ENCODE results near the gene THSD7B. TPM values are rescaled to one million over a fixed set of nuclear protein-coding genes. Genes with fewer than 3 reads are reported as not detected.

The THSD7B gene
- total RNA-seq, 1 donor from 2014 or later: 9.4 TPM

GRCh38 chr2:137210039-137210438 is 444.7 kb downstream of the THSD7B start:
- ATAC-seq (no peak), DNase-seq (ENCODE audit: low spot score) (no peak)
- intact Hi-C loops (cut with DNase I): no loop called here

DNA sequence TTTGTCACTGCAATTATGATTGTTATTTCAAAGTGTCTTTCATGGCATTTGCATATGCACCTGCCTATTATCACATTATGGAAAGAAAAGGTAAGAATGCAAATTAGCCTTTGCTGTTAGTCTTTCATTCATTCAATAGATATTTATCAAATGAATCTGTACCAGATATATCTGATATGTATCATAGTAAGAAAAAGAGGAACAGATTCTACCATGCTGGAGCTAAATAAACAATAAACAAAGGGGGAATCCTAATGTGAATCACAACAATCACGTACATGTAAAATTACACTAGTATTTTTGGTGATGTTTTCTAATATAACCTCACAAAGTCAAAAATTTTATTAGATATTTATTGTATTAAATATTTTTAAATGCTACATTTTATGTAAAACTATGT is 446.4 kb downstream of the THSD7B start:
- no peak for ATAC-seq
- DNase-seq (ENCODE audit: low spot score): no peak
- intact Hi-C loops (cut with DNase I): no loop called here

DNA sequence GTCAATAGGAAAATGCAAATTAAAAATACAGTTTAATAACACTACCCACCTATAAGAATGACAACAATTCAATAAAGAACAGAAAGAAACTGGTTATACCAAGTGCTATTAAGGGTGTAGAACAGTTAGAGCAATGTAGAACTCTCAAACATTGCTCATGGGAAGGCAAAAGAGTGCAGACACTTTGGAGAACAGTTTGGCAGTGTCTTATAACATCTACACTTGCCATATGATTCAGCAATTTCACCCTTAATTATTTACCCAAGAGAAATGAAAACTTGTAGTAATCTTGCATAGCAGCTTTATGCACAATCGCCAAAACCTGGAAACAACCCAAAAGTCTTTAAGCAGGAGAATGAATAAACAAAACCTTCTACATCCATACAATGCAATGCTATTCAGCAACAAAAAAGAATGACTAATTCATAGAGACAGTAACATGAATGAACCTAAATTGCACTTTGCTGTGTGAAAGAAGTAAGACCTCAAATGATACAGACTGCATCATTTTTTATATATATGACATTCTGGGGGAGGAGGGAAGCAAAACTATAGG is 455.2 kb downstream of the THSD7B start:
- intact Hi-C loops (cut with DNase I): no loop called here
- ATAC-seq (no peak), DNase-seq (ENCODE audit: low spot score) (no peak)

DNA sequence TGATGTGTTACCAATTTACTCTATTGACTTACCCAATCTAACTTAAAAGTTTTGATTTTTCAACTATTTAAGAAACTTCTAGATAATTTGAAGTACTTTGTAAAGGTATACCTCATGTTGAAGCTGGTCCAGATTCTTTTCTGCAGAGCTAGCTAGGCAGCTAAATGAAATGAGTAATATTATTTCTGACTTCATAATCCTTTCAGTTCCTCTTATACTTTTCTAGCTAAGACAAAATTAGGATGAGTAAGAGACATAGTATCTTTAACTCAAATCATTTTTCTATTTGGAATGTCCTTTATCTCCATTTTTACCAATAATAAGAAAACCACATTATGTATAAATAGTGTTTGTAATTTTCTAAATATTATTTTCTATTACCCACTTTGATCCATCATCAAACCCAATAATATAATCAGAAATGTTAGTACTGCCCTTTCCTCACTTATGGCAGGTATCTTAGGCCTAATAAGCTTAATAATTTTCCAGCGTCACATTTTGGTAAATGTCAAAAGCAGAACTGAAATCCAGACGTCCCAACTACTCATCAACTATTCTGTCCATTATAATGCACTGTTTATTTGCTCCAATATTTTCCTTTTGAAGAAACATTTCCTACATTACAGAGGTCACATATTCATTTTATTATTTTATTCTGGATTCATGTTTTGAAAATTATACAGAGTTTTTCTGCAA is 456.6 kb downstream of the THSD7B start:
- ATAC-seq: no peak
- intact Hi-C loops (cut with DNase I): no loop called here
- no peak for DNase-seq (ENCODE audit: low spot score)

- intact Hi-C loops (cut with DNase I): no loop called here
- ATAC-seq (no peak), DNase-seq (ENCODE audit: low spot score) (no peak)
Observed at GRCh38 chr2:137223722-137224121, 458.4 kb downstream of the THSD7B start.

- no peak for ATAC-seq
- no peak for DNase-seq (ENCODE audit: low spot score)
- intact Hi-C loops (cut with DNase I): no loop called here
Observed at GRCh38 chr2:137228566-137228965, 463.2 kb downstream of the THSD7B start.

GRCh38 chr2:137229834-137230233 is 464.5 kb downstream of the THSD7B start:
- ATAC-seq (no peak), DNase-seq (ENCODE audit: low spot score) (no peak)
- intact Hi-C loops (cut with DNase I): no loop called here

DNA sequence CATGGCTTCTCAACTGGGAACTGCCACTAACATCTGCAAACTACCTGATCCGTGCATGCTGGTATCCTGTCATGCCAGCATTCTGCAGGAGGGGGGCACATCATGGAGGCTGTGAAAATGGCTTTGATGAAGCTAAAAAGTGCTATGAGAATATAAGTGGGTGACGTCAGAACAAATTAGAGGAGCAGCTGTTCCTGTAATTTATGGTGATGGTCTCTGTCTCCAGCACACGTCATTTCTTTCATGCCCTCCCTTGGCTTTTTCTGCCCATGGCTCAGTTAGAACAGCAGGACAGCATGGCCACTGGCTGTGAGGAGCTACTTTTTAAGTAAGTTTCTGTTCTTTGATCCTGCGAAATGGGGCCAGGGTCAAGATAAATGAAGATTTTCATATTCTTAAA is 466.3 kb downstream of the THSD7B start:
- intact Hi-C loops (cut with DNase I): no loop called here
- DNase-seq (ENCODE audit: low spot score): no peak
- ATAC-seq: no peak

- DNase-seq (ENCODE audit: low spot score): no peak
- intact Hi-C loops (cut with DNase I): no loop called here
- ATAC-seq: no peak
Observed at GRCh38 chr2:137232076-137232475, 466.7 kb downstream of the THSD7B start.

DNA sequence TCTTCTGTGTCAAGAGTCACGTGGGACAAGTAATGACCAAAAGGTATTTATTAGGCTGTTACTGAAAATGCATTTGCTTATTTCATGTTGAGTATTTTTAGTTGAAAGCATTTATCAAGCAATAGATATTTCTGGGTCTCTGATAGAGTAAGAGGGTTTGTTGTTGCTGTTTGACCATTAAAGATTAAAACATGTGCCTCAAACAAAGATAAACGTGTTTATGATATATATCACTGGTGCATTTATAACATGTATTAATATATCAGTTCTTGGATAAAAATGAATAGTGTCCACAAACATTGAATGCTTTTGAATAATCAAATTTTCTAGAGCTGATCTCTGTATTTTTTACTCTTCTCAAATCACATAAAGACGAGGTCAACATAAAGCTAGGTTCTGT is 467.7 kb downstream of the THSD7B start:
- intact Hi-C loops (cut with DNase I): no loop called here
- no peak for ATAC-seq
- DNase-seq (ENCODE audit: low spot score): no peak

DNA sequence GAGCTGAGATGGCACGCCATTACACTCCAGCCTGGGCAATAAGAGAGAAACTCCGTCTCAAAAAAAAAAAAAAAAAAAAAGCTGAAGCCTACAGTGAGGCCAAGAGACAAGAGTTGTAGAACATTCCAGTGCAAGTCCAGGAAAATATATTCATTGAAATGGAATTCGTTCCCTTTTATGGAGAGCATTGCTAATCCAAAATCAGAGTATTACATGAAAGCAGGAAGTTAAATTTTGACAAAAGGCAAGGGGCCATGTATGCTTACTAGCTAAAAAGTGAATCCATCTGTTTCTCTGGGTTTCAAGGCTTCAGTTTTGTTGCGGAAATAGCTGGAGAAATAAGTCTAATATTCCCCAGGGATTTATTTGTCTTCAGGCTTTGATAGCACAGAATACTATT is 471.7 kb downstream of the THSD7B start:
- ATAC-seq (peak; percentile 45), DNase-seq (ENCODE audit: low spot score) (no peak)
- intact Hi-C loops (cut with DNase I): no loop called here

DNA sequence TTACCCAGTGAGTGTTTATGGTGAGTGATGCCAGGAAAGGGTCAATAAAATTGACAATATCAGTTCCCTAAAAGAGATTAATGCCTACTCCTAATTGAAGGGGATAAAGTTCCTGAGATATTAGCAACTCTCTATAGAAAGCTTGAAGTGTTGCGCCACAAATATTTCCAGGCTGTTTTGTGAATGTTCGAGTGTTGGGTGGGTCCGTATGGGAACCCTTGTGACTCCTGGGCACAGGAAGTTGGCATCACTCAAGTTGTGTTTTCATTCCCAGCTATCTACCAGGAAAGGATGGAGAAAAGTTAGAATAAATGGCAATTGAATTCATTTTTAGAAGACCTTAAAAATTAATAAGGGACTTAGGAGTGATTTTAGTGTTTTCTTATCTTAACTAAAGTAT is 472.7 kb downstream of the THSD7B start:
- no peak for ATAC-seq
- DNase-seq (ENCODE audit: low spot score): no peak
- intact Hi-C loops (cut with DNase I): no loop called here

- DNase-seq (ENCODE audit: low spot score) (no peak), ATAC-seq (no peak)
- intact Hi-C loops (cut with DNase I): no loop called here
Observed at GRCh38 chr2:137249463-137250130, 484.3 kb downstream of the THSD7B start.

GRCh38 chr2:137250401-137250800 is 485.1 kb downstream of the THSD7B start:
- intact Hi-C loops (cut with DNase I): no loop called here
- DNase-seq (ENCODE audit: low spot score) (no peak), ATAC-seq (no peak)

DNA sequence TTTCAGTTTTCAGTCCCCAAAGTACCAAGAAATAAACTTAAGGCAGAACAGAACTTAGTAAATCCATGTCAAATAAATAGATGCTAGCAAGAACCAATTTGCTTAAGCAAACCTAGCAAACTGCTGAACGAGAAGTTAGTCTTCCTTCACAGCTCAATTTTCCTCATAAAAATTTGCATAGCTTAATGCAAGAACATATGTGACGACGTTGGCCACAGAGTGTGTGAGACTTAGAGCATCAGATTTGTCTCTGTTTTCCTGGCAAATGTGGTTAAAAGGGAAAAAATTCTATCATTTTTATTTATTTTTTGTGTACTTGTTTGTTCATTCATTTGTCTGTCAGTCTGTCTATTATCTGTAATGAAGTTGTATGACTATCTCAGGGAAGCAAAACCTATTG is 485.7 kb downstream of the THSD7B start:
- intact Hi-C loops (cut with DNase I): no loop called here
- no peak for ATAC-seq
- DNase-seq (ENCODE audit: low spot score): no peak

- ATAC-seq (no peak), DNase-seq (ENCODE audit: low spot score) (no peak)
- intact Hi-C loops (cut with DNase I): no loop called here
Observed at GRCh38 chr2:137252934-137253333, 487.6 kb downstream of the THSD7B start.

- ATAC-seq (no peak), DNase-seq (ENCODE audit: low spot score) (no peak)
- intact Hi-C loops (cut with DNase I): no loop called here
Observed at GRCh38 chr2:137254052-137254451, 488.7 kb downstream of the THSD7B start.

DNA sequence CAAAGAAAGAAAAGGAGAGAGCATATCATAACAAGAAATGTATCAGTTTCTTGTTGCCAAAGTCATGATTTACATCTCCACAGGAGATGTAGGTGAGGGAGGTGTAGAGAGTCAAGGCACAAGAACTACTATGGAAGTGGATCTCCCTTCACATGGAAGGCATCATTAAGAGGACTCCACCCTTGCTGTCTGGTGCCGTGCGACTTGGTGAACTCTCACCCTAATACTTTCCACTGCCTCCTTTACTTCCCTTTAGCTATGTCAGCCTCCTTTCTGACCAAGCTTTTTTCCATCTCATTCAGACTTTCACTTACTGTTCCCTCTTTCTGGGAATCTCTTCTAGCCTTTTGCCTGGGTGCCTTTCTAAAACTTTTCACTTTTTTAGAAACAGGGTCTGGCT is 490.0 kb downstream of the THSD7B start:
- no peak for DNase-seq (ENCODE audit: low spot score)
- ATAC-seq: no peak
- intact Hi-C loops (cut with DNase I): no loop called here

- intact Hi-C loops (cut with DNase I): no loop called here
- ATAC-seq: no peak
- DNase-seq (ENCODE audit: low spot score): no peak
Observed at GRCh38 chr2:137255990-137256389, 490.6 kb downstream of the THSD7B start.

DNA sequence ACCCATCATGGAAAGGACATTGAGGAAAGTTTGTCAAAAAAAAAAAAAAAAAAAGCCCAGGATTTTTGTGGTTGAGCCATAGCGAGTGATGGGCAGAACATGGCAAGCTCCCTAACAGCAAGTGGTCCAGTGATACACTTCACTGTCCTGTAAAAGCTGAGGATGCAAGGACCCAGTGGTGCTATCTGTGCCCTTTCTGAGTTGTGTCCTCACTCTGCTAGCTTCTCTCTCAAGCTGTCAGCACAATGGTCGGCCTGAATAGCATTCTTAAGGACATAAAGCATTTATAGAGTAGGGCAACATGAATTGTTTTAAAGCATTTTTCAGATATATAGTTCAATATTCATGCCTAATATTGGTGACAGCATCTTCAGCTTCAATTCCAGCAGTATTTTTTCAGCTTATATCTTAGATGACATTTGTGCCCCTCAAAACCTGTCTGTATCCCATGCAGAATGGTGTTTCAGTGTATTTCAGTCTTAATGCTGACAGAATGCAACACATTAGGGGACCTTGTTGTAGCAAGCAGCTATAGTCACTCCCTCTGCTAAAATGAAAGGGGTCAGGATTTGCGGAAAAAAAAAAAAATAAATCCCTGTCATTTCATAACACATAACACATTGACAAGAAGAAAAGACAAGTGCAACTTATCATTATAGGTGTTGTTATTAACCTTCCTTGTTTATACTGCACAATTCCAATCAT is 496.7 kb downstream of the THSD7B start:
- DNase-seq (ENCODE audit: low spot score) (no peak), ATAC-seq (no peak)
- intact Hi-C loops (cut with DNase I): no loop called here
